Ovary (tissue), 9 donors: Measurements from ENCODE around the gene USP4. TPM values are rescaled to one million over a fixed set of nuclear protein-coding genes. Genes with fewer than 3 reads are reported as not detected.

Experiments used
- DNase-seq, 5 donors: peaks; one replicate each; pipeline ENCODE4 v3.0.0-alpha.2; 2019 to 2020
- H3K27ac ChIP-seq, 2 donors: fragments of 200-600 bp; one replicate each; pipeline versions ENCODE4 v1.5.1 to v1.8.0; 2019 to 2022
- H3K27me3 ChIP-seq: fragments of 200-600 bp; one replicate; pipeline ENCODE4 v1.8.0; 2022
- H3K36me3 ChIP-seq: fragments of 200-600 bp; sonication (generic); one replicate; pipeline ENCODE4 v1.5.1; 2019
- H3K4me1 ChIP-seq: one replicate; pipeline ENCODE4 v1.8.1; 2013; ENCODE audit warnings: mild to moderate bottlenecking, moderate library complexity; ENCODE audit not compliant: insufficient read depth
- H3K4me3 ChIP-seq: fragments of 200-600 bp; sonication (generic); one replicate; pipeline ENCODE4 v1.5.1; 2017
- H3K9me3 ChIP-seq, 2 donors: fragments of 200-600 bp in 1 of 2; sonication (generic) in 1 of 2; one replicate each; pipeline versions ENCODE4 v1.5.1 to v1.8.1; 2013 to 2019; ENCODE audit warnings: mild to moderate bottlenecking in 1 of 2, moderate library complexity in 1 of 2
- CTCF ChIP-seq, 3 donors: fragments of 450-650 bp in 2 of 3; fragments of 200-600 bp in 1 of 3; IDR thresholded peaks; one replicate each; pipeline versions ENCODE4 v1.5.1 to v1.8.0; 2016 to 2022; ENCODE audit warnings: antibody characterized with exemption in 3 of 3, mild to moderate bottlenecking in 1 of 3
- EP300 ChIP-seq: sonication (generic); formaldehyde crosslinking; IDR thresholded peaks from one replicate; pipeline ENCODE4 v1.6.1; 2017; ENCODE audit warnings: antibody characterized with exemption
- POLR2A ChIP-seq: fragments of 450-650 bp; IDR thresholded peaks from one replicate; pipeline ENCODE4 v1.6.1; 2017; ENCODE audit warnings: antibody characterized with exemption, mild to moderate bottlenecking, moderate library complexity
- WGBS, 3 donors: extraction: QIAGEN DNeasy Blood & Tissue Kit in 1 of 3; methylation state at CpG; one replicate each; pipeline versions ENCODE4 v1.1.5 to v1.1.7; 2013 to 2017; 5-methylcytosine and 5-hydroxymethylcytosine counted together
- intact Hi-C, 4 donors: fragments of 100-400 bp; cut with DNase I; formaldehyde crosslinking; loops; one replicate each; pipeline versions ENCODE4 v1.11.0 to v1.15.1; 2022 to 2023
- polyA plus RNA-seq, 2 donors: library from polyadenylated mRNA; stranded (reverse); fragments of 200-250 nt in 1 of 2; fragments of 350-450 nt in 1 of 2; fragmentation: Illumina TruSeq in 1 of 2; extraction: RNeasy Lipid Tissue Mini Kit (QIAGEN cat#74804) in 1 of 2; gene quantifications; one replicate each; pipeline ENCODE4 v1.2.3, GENCODE V29; 2013 to 2014
- total RNA-seq, 7 donors: library from RNA; depleted of rRNA in 2 of 7; stranded (reverse); fragments of >200 nt in 2 of 7; fragmentation: NEBNext Ultra II Directional in 3 of 7; extraction: Animal tissue kit (Norgen Biotek cat#: 25700) in 3 of 7; gene quantifications; one replicate each; pipeline versions ENCODE4 v1.1.0 to v1.2.4, GENCODE V29; 2016 to 2023
- donor health status: DM: no; HTN: no; CAD: no; lungs with moderate emphysema.
- donor health status: DM: no; HTN: no; CAD: no.
- donor health status: Bipolar disorder and iron deficiency.
- donor health status: DM: yes; HTN: yes; CAD: no.
- donor health status: DM: no; HTN: no; CAD: no.
- donor health status: DM: yes; HTN: yes; CAD: no.

The USP4 gene
- total and polyA plus RNA-seq, 9 donors: 12.5 to 76.5 (median 52.5) TPM

GRCh38 chr3:49377483-49377882 lies 37.6 kb upstream of the USP4 start:
- intact Hi-C loops: no loop called here
- TF ChIP-seq EP300: no peak
- no peak for TF ChIP-seq CTCF (IDR thresholded peaks at IDR 0.05)
- no peak for TF ChIP-seq POLR2A
- Histone ChIP-seq H3K4me3 (no peak overlapping the region), H3K9me3 (no peaks in the 10 kb centered on the region), H3K27me3 (no peaks in the 10 kb centered on the region), H3K27ac (no peak overlapping the region), H3K36me3 (no peaks in the 10 kb centered on the region), H3K4me1 (peaks cover 6% of the 10 kb centered on the region)
- no peak for DNase-seq
- WGBS, 3 donors: 80 to 94% (median 90%) methylated on average over 1 of the region's 1 CpG

DNA sequence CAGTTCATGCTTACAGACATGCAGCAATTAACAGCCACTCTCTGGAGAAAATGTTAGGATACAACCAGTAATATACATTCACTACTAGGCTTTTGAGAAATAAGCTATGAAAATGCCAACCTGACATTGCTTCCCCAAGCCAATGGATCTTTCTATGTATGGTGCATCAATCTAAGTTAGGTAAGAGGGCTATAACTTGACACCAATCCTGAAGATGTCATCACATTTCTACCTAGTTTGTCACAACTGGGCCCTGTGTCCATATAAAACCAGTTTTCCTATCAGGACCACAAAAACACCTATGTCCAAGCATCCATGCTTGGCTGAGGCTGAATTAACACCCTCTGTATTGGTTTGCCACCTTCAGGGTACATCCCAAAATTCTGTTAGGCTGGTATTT lies 32.1 kb upstream of the USP4 start:
- Histone ChIP-seq H3K27ac (no peak overlapping the region), H3K9me3 (no peaks in the 10 kb centered on the region), H3K27me3 (no peaks in the 10 kb centered on the region), H3K36me3 (no peaks in the 10 kb centered on the region), H3K4me3 (no peak overlapping the region), H3K4me1 (no peaks in the 10 kb centered on the region)
- DNase-seq: no peak
- TF ChIP-seq CTCF (IDR thresholded peaks at IDR 0.05) (no peak), EP300 (no peak), POLR2A (no peak)
- intact Hi-C loops: no loop called here

- Histone ChIP-seq H3K27me3 (no peaks in the 10 kb centered on the region), H3K4me3 (no peak overlapping the region), H3K4me1 (no peaks in the 10 kb centered on the region), H3K9me3 (no peaks in the 10 kb centered on the region), H3K27ac (no peak overlapping the region), H3K36me3 (no peaks in the 10 kb centered on the region)
- no peak for DNase-seq
- no peak for TF ChIP-seq POLR2A
- TF ChIP-seq EP300: no peak
- TF ChIP-seq CTCF (IDR thresholded peaks at IDR 0.05): no peak
- WGBS, 3 donors: 86 to 89% (median 88%) methylated on average over 6 of the region's 6 CpGs
- intact Hi-C loops: no loop called here
Observed at GRCh38 chr3:49370585-49371290, 30.9 kb upstream of the USP4 start.

DNA sequence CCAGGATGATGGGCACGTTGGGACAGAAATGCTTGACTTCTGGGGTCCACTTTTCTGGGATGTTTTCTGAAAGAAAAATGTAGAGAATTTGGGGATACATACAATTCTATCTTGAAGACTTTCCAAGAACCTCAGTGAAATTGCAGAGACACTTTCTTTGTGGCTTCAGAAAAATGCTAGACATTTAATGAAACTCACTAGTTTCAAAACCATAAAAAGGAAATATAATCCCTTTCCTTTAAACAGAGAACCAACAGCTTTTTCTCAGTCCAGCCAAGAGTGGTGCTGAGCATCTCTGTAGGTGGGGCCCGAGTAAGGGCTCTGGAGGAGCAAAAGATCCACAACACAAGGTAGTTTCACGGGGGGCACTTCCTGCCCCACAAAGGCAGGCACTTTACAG lies 22.7 kb upstream of the USP4 start:
- Histone ChIP-seq H3K9me3 (no peaks in the 10 kb centered on the region), H3K4me3 (no peak overlapping the region), H3K27ac (no peak overlapping the region), H3K4me1 (no peaks in the 10 kb centered on the region), H3K36me3 (no peaks in the 10 kb centered on the region), H3K27me3 (no peaks in the 10 kb centered on the region)
- intact Hi-C loops: no loop called here
- DNase-seq: no peak
- no peak for TF ChIP-seq CTCF (IDR thresholded peaks at IDR 0.05)
- TF ChIP-seq EP300: no peak
- no peak for TF ChIP-seq POLR2A
- WGBS, 3 donors: 56 to 68% (median 63%) methylated on average over 3 of the region's 3 CpGs
